Activated B cell treated with CpG ODN at 0.5 μM for 24 hours (primary cell): ENCODE measurements around the gene DOCK1. TPM values are rescaled to one million over a fixed set of nuclear protein-coding genes. Genes with fewer than 3 reads are reported as not detected.

Source experiments
- ATAC-seq: fragments of 200-7000 bp; cut with Tn5 transposase; one replicate; pipeline ENCODE4 v1.10.0; 2021; ENCODE audit warnings: low read depth, mild to moderate bottlenecking, moderate library complexity
- CTCF ChIA-PET: fragments of 350-600 bp; sonication (Branson Sonifier 250); formaldehyde crosslinking; loops from one replicate; lab custom pipeline; 2021; ENCODE audit warnings: antibody characterized with exemption; lab: Charles Lee
- POLR2A ChIA-PET: fragments of 350-600 bp; sonication (Branson Sonifier 250); formaldehyde crosslinking; loops from one replicate; lab custom pipeline; 2021; ENCODE audit warnings: antibody characterized with exemption; lab: Charles Lee
- DNase-seq: peaks from one replicate; pipeline ENCODE4 v3.0.0; 2022
- H3K27ac Mint-ChIP-seq: one replicate; pipeline ENCODE4 v1.8.0; 2020; ENCODE audit warnings: mixed read lengths
- H3K27me3 Mint-ChIP-seq: one replicate; pipeline ENCODE4 v1.8.0; 2021; ENCODE audit warnings: mixed read lengths
- H3K36me3 Mint-ChIP-seq: one replicate; pipeline ENCODE4 v1.8.0; 2021; ENCODE audit warnings: low read depth, mixed read lengths
- H3K4me1 Mint-ChIP-seq: one replicate; pipeline ENCODE4 v1.8.0; 2021; ENCODE audit warnings: mixed read lengths
- H3K4me3 Mint-ChIP-seq: one replicate; pipeline ENCODE4 v1.8.0; 2020; ENCODE audit warnings: mild to moderate bottlenecking, mixed read lengths
- H3K9me3 Mint-ChIP-seq: one replicate; pipeline ENCODE4 v1.8.0; 2020; ENCODE audit warnings: mixed read lengths
- CTCF ChIP-seq: fragments of 200-600 bp; IDR thresholded peaks from one replicate; pipeline ENCODE4 v1.8.0; 2022; ENCODE audit warnings: antibody characterized with exemption, mild to moderate bottlenecking
- intact Hi-C: fragments of 100-400 bp; cut with micrococcal nuclease; formaldehyde crosslinking; loops from one replicate; pipeline ENCODE4 v1.15.1; 2024
- total RNA-seq: library from RNA; stranded (reverse); gene quantifications from 2 replicates; pipeline ENCODE4 v1.2.3, GENCODE V29; 2022

Gene DOCK1
- total RNA-seq, 1 donor from 2014 or later = not detected

GRCh38 chr10:126872135-126872534 is 33.1 kb upstream of the DOCK1 start:
- TF ChIP-seq CTCF = no peak
- CTCF ChIA-PET = no interaction called here
- intact Hi-C loops = no loop called here
- Mint-ChIP-seq H3K9me3 (no peaks in the 10 kb centered on the region), H3K27ac (no peak overlapping the region), H3K36me3 (no peaks in the 10 kb centered on the region), H3K4me3 (no peak overlapping the region), H3K27me3 (no peaks in the 10 kb centered on the region), H3K4me1 (no peaks in the 10 kb centered on the region)
- no peak for ATAC-seq
- DNase-seq = no peak
- POLR2A ChIA-PET = no interaction called here

GRCh38 chr10:126872768-126873167 is 32.5 kb upstream of the DOCK1 start:
- H3K36me3 Mint-ChIP-seq = no peaks in the 10 kb centered on the region
- no peaks in the 10 kb centered on the region for H3K9me3 Mint-ChIP-seq
- ChIA-PET POLR2A (no interaction called here), CTCF (no interaction called here)
- TF ChIP-seq CTCF = no peak
- no peak overlapping the region for H3K4me3 Mint-ChIP-seq
- DNase-seq = no peak
- H3K4me1 Mint-ChIP-seq = no peaks in the 10 kb centered on the region
- no peak for ATAC-seq
- no peak overlapping the region for H3K27ac Mint-ChIP-seq
- intact Hi-C loops = no loop called here
- no peaks in the 10 kb centered on the region for H3K27me3 Mint-ChIP-seq

- no peak for TF ChIP-seq CTCF
- intact Hi-C loops = no loop called here
- Mint-ChIP-seq H3K36me3 (no peaks in the 10 kb centered on the region), H3K27me3 (no peaks in the 10 kb centered on the region), H3K27ac (no peak overlapping the region), H3K4me3 (no peak overlapping the region), H3K4me1 (no peaks in the 10 kb centered on the region), H3K9me3 (peaks cover 5% of the 10 kb centered on the region)
- ATAC-seq = no peak
- ChIA-PET POLR2A (no interaction called here), CTCF (no interaction called here)
- no peak for DNase-seq
These were observed 28.8 kb upstream of the DOCK1 start for GRCh38 chr10:126876456-126876855.

- no peak for TF ChIP-seq CTCF
- POLR2A ChIA-PET = no interaction called here
- Mint-ChIP-seq H3K4me3 (no peak overlapping the region), H3K4me1 (no peaks in the 10 kb centered on the region), H3K27me3 (no peaks in the 10 kb centered on the region), H3K9me3 (peaks cover 5% of the 10 kb centered on the region), H3K36me3 (no peaks in the 10 kb centered on the region), H3K27ac (no peak overlapping the region)
- ATAC-seq (no peak), DNase-seq (no peak)
- CTCF ChIA-PET = no interaction called here
- intact Hi-C loops = no loop called here
These were observed 27.8 kb upstream of the DOCK1 start for GRCh38 chr10:126877390-126877789.

GRCh38 chr10:126878594-126878993 is 26.6 kb upstream of the DOCK1 start:
- Mint-ChIP-seq H3K27ac (no peak overlapping the region), H3K36me3 (no peaks in the 10 kb centered on the region), H3K9me3 (peaks cover 5% of the 10 kb centered on the region), H3K4me3 (no peak overlapping the region), H3K27me3 (no peaks in the 10 kb centered on the region), H3K4me1 (no peaks in the 10 kb centered on the region)
- no peak for TF ChIP-seq CTCF
- DNase-seq (no peak), ATAC-seq (no peak)
- intact Hi-C loops = no loop called here
- ChIA-PET POLR2A (no interaction called here), CTCF (no interaction called here)
